ENCODE data around the gene NPLOC4.

Gene NPLOC4

DNA sequence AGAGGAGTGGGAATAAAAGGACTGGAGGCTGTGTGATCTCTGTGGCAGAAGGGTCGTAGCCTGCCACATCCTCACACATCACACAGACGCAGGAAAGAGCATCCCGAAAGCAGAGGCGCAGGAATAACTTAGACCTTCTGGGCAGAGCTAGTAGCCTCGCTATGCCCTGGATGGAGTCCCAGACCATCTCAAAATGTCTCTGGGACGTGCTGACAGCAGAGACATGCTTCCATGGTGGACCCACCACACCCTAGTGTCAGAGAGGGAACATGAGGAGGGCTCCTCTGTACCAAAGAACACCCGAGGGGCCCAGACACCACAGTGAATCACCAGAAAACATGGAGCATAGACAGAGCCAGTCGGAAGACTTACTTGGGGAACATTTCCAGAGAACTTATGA lies 55.2 kb downstream of the NPLOC4 start:
- Histone ChIP-seq H3K27me3 (no peaks in the 10 kb centered on the region), H3K36me3 (peaks cover 49 to 84% (median 53%) of the 10 kb centered on the region in 3 donors), H3K9me3 (no peaks in the 10 kb centered on the region), H3K4me1 (peaks cover 5 to 16% (median 15%) of the 10 kb centered on the region in 4 donors), H3K27ac (no peak overlapping the region), H3K4me3 (no peak overlapping the region)
- intact Hi-C loops (cut with DNase I; ENCODE audit: low total_unique reads) = loop anchor here (10.0 kb wide), 1 partner anchor 457 kb away; no protein-coding TSS in a partner anchor
- TF ChIP-seq, protein P1, sequence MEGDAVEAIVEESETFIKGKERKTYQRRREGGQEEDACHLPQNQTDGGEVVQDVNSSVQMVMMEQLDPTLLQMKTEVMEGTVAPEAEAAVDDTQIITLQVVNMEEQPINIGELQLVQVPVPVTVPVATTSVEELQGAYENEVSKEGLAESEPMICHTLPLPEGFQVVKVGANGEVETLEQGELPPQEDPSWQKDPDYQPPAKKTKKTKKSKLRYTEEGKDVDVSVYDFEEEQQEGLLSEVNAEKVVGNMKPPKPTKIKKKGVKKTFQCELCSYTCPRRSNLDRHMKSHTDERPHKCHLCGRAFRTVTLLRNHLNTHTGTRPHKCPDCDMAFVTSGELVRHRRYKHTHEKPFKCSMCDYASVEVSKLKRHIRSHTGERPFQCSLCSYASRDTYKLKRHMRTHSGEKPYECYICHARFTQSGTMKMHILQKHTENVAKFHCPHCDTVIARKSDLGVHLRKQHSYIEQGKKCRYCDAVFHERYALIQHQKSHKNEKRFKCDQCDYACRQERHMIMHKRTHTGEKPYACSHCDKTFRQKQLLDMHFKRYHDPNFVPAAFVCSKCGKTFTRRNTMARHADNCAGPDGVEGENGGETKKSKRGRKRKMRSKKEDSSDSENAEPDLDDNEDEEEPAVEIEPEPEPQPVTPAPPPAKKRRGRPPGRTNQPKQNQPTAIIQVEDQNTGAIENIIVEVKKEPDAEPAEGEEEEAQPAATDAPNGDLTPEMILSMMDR (IDR thresholded peaks at IDR 0.05) = no peak
- DNase-seq = no peak

DNA sequence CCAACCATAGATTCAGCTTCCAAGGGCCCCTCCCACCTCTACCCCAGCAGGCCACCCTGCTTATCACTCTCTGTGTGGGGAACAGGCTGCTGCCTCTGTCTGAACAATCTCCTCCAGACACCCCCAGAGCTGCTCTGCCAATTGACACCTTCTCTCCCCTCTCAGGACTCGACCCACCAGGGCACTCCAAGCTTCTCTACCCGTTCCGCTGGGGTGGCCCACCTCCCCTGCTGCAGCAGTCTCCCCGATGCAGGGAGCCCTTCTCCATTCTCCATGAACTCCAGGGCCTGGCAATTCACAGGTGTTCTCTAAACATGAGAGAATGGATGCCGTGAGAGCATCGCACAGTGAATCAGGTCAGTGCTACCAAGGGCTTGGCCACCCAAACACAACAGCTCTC lies 56.4 kb downstream of the NPLOC4 start:
- H3K9me3 ChIP-seq = no peaks in the 10 kb centered on the region
- H3K27me3 ChIP-seq = no peaks in the 10 kb centered on the region
- intact Hi-C loops (cut with DNase I; ENCODE audit: low total_unique reads) = loop anchor here (10.0 kb wide), 1 partner anchor 456 kb away; no protein-coding TSS in a partner anchor
- peaks cover 36 to 73% (median 40%) of the 10 kb centered on the region in 3 donors for H3K36me3 ChIP-seq
- no peak overlapping the region for H3K4me3 ChIP-seq
- no peak overlapping the region for H3K27ac ChIP-seq
- DNase-seq = no peak
- H3K4me1 ChIP-seq = peaks cover 5 to 28% (median 24%) of the 10 kb centered on the region in 4 donors
- TF ChIP-seq, protein P1 (IDR thresholded peaks at IDR 0.05) = no peak

DNA sequence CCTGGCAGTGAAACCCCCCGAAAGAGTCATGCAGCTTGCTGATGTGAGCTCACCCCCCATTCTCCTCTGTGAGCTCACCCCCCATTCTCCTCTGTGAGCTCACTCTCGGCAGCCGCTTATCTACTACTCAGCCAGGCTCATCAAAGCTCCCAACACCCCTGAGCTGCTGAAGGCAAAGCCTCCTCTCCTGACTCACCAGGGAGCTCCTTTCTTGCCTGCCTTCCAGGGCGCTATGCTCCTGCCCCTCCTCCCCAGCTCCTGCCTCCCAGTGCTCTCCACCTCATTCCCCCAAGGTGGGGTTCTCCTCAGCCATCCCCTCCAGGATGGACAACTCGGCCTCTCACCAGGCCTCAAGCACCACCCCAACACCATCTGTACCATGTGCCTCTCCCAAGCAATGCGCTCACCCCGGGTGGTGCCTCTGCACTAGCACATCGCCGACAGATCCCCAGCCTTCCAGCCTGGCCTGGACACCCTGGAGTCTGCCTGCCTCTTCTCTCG lies 57.0 kb downstream of the NPLOC4 start:
- intact Hi-C loops (cut with DNase I; ENCODE audit: low total_unique reads) = loop anchor here (10.0 kb wide), 1 partner anchor 455 kb away; no protein-coding TSS in a partner anchor
- Histone ChIP-seq H3K4me1 (peaks cover 5 to 31% (median 25%) of the 10 kb centered on the region in 4 donors), H3K4me3 (no peak overlapping the region), H3K36me3 (peaks cover 32 to 69% (median 39%) of the 10 kb centered on the region in 3 donors), H3K9me3 (no peaks in the 10 kb centered on the region), H3K27ac (no peak overlapping the region), H3K27me3 (no peaks in the 10 kb centered on the region)
- TF ChIP-seq, protein P1 (IDR thresholded peaks at IDR 0.05) = no peak
- DNase-seq = no peak

DNA sequence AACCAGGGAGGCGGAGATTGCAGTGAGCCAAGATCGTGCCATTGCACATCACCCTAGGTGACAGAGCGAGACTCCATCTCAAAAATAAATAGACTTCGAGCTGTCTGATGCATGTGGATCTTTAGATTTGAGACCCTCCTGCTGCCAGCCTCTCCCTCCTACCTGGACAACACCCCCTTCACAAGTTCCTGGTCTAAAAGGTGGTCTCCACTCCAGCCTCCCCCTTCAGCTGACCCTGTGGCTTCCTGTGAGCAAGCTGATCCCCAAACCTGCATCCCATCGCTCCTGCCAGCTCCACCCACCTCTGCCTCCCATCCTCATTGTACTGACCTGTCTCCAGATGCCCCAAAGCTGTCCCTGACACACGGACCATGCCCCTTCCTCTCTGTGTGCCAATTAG lies 57.6 kb downstream of the NPLOC4 start:
- Histone ChIP-seq H3K9me3 (no peaks in the 10 kb centered on the region), H3K27ac (no peak overlapping the region), H3K27me3 (no peaks in the 10 kb centered on the region), H3K36me3 (peaks cover 27 to 69% (median 38%) of the 10 kb centered on the region in 3 donors), H3K4me3 (no peak overlapping the region), H3K4me1 (peaks cover 5 to 31% (median 25%) of the 10 kb centered on the region in 4 donors)
- intact Hi-C loops (cut with DNase I; ENCODE audit: low total_unique reads) = no loop called here
- TF ChIP-seq, protein P1 (IDR thresholded peaks at IDR 0.05) = no peak
- no peak for DNase-seq

DNA sequence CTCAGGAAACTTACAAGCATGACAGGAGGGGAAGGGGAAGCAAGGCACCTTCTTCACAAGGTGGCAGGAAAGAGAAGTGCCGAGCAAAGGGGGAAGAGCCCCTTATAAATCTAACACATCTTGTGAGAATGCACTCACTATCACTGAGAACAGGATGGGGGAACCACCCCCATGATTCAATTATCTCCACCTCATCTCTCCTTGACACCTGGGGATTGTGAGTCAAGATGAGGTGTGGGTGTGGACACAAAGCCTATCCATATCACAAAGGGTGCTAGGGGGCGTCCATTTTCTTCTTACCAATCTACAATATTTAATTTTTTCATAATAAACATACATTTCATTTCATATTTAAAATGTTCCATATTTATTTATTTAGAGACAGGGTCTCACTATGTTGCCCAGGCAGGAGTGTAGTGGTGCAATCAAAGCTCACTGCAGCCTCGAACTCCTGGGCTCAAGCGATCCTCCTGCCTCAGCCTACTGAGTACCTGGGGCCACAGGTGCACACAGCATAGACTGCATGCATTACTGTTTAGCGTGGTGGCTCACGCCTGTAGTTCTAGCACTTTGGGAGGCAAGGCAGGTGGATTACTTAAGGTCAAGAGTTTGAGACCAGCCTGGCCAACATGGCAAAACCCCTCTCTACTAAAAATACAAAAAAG lies 58.2 kb downstream of the NPLOC4 start:
- TF ChIP-seq, protein P1 (IDR thresholded peaks at IDR 0.05) = no peak
- intact Hi-C loops (cut with DNase I; ENCODE audit: low total_unique reads) = no loop called here
- H3K27ac ChIP-seq = no peak overlapping the region
- H3K36me3 ChIP-seq = peaks cover 21 to 69% (median 32%) of the 10 kb centered on the region in 3 donors
- no peaks in the 10 kb centered on the region for H3K9me3 ChIP-seq
- DNase-seq = no peak
- H3K27me3 ChIP-seq = no peaks in the 10 kb centered on the region
- peaks cover 5 to 31% (median 25%) of the 10 kb centered on the region in 4 donors for H3K4me1 ChIP-seq
- H3K4me3 ChIP-seq = no peak overlapping the region

Measured in tibial artery (tissue), 4 donors.